Measurements from ENCODE around the gene MPPED1.

- TF ChIP-seq RFX5 (IDR thresholded peaks at IDR 0.05; ENCODE audit: low read depth, low read length) (no peak), DNMT1 (CRISPR knock-in tag; IDR thresholded peaks at IDR 0.05) (no peak), SP2 (CRISPR knock-in tag; IDR thresholded peaks at IDR 0.05) (no peak), PHF20 (CRISPR knock-in tag; IDR thresholded peaks at IDR 0.05) (no peak)
Observed at GRCh38 chr22:43529461-43529860, 117.6 kb downstream of the MPPED1 start.
